WI38 (cell line): ENCODE data around the gene BLOC1S3.

Source experiments
- H3K4me3 ChIP-seq: 2 replicates; pipeline ENCODE4 v1.5.1; 2011; ENCODE audit warnings: low read depth, mild to moderate bottlenecking, control low read depth, low read length
- CTCF ChIP-seq: IDR thresholded peaks from 2 replicates; pipeline ENCODE4 v1.5.1; 2012; ENCODE audit warnings: low read depth, mild to moderate bottlenecking, control low read depth, low read length

BLOC1S3 gene

DNA sequence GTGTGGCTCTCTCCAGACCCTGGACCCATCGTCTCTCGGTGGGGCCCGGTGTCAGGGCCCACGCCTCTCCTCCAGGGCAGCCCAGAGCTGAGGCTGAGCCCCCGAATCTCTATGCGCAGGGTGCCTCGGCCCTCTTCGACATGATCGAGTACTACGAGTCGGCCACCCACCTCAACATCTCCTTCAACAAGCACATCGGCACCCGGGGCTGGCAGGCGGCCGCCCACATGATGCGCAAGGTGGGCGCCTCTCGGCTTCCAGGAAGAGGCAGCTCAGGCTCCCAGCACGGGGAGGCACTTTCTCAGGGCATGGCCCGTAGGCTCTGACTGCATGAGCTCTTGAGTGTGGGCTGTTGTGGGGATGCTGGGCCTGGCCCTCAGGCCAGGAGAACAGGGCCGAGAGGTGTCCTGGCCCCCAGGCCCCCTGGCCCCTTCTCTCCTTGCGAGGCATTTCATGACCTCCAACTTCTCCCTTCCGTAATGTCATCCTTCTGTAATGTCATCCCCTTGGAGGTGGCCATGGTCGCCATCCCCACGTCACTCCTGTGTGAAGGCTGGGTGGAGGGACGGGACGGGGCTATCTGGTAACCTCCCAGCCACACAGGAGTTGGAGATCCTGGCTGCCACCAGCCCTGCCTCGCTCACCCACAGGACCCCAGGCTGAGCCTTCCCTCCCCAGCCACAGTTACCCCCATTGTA lies 37.2 kb upstream of the BLOC1S3 start:
- H3K4me3 ChIP-seq = no peak overlapping the region
- no peak for TF ChIP-seq CTCF

DNA sequence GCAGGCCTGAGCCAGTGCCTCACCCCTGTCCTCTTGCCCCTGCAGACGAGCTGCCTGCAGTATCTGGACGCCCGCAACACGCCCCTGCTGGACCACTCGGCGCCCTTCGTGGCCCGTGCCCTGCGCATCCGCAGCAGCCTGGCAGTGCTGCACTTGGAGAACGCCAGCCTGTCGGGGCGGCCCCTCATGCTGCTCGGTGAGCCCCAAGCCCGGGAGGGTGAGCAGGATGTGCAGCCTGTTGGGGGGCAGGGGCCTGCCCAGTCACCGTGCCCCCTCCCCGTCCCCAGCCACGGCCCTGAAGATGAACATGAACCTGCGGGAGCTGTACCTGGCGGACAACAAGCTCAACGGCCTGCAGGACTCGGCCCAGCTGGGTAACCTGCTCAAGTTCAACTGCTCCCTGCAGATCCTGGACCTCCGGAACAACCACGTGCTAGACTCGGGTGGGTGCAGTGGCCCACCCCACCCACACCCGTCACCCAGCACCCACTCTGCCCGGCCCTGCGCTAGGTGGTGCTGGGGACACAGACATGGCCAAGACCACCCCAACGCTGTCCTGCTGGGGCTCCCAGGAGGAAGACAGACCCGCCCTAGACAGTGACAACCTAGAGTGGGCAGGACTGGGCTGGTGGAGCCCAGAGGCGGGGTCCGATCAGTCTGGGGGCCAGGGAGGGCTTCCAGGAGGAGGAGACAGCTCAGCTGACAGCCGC lies 36.4 kb upstream of the BLOC1S3 start:
- no peak overlapping the region for H3K4me3 ChIP-seq
- no peak for TF ChIP-seq CTCF

- TF ChIP-seq CTCF = no peak
- H3K4me3 ChIP-seq = no peak overlapping the region
Observed at GRCh38 chr19:45142726-45143110, 35.9 kb upstream of the BLOC1S3 start.

GRCh38 chr19:45144431-45145269 lies 33.9 kb upstream of the BLOC1S3 start:
- no peak overlapping the region for H3K4me3 ChIP-seq
- no peak for TF ChIP-seq CTCF

DNA sequence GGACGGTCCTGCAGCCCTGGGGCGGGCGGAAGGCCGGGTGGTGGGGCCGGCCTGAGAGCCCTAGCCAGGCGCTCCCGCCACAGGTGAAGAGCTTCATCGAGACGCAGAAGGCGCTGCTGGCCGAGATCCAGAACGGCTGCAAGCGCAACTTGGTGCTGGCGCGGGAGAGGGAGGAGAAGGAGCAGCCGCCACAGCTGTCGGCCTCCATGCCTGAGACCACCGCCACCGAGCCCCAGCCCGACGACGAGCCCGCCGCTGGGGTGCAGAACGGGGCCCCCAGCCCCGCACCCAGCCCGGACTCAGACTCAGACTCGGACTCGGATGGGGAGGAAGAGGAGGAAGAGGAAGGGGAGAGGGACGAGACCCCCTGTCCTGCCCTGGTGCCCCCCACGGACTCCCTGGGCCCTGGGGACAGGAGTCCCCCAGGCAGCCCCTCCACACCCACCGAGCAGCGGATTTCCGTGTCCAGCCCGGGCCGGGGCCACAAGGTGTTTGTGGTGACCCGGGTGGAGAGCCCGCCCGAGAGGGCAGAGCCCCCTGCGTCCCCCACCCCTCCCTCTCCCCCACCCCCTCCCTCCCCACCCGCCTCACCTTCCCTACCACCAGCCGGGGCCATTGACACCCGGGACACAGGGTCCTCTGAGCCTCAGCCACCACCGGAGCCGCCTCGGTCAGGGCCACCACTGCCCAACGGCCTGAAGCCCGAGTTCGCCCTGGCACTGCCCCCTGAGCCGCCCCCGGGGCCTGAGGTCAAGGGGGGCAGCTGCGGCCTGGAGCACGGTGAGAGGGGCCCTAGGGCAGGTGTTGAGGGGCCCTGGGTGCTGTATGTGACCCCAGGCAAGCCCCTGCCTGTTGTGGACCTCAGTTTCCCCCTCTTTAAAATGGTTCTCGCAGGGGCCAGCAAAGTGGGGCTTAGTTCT lies 33.1 kb upstream of the BLOC1S3 start:
- no peak overlapping the region for H3K4me3 ChIP-seq
- no peak for TF ChIP-seq CTCF

DNA sequence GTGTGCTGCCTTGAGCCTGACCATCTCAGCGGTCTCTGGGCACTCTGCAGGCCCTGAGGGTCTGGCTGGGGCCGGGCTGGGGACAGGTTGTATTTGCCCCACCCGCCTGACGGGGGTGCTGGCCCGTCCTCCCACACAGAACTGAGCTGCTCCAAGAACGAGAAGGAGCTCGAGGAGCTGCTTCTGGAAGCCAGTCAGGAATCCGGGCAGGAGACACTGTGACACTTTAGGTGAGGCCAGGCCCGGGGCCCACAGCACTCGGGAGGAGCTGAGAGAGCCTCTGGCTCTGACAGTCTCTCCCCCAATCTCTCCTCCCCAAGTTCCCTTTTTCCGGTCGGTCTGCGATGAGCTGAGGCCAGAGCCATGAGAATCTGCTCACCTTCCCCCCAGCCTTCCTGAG lies 32.3 kb upstream of the BLOC1S3 start:
- H3K4me3 ChIP-seq = no peak overlapping the region

More for the DNA sequence above, 32.3 kb upstream of the BLOC1S3 start:
- no peak for TF ChIP-seq CTCF
